ENCODE measurements around the gene UBXN1. TPM values are rescaled to one million over a fixed set of nuclear protein-coding genes. Genes with fewer than 3 reads are reported as not detected.

Gene UBXN1
- polyA plus RNA-seq, 2 of the 4 experiments (the other 2 are of a cell fraction) = 117 to 120 TPM

DNA sequence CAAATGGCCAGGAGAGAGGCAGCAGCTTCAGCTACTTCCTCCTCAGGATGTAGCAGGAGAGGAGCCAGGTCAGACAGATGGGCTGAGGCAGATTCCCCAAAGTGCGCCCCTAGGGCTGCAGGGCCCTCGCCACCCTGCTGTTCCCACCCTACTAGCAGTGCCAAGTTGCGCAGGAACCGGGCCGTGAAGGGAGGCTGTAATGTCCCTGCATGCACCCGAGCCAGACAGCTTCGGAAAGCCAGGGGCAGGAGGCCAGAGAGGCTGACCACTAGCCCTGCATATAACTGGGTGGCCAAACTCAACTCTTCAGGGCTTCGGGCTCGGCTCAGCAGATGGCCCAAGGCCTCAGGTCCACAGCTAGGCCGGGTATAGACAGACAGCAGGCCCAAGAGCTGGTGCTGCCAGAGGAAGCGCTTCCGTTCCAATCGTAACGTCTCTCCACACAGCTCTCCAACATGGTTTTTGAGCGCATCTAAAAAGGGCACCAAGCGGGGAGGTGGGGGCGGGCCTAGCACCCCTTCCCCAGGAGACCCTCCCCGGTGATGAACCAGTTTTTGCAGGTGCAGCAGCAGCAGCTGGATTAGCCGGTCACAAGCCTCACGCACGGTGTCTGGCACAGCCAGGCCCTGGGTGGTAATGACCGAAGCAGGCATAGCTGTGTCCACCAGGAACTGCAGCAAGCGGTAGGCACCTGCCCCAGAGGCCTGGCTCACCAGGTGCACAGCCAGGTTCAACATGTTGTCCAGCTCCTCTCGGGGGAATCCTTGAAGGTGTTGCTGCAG, 30.5 kb downstream of the UBXN1 start:
- Histone ChIP-seq H3K4me3 (no peak overlapping the region), H3K27ac (no peak overlapping the region), H3K4me2 (no peak overlapping the region), H3K9me3 (no peaks in the 10 kb centered on the region), H3K4me1 (peaks cover 22% of the 10 kb centered on the region)
- ATAC-seq (no peak), FAIRE-seq (no peak), DNase-seq (ENCODE audit: low read depth in 1 of 2, low spot score in 1 of 2) (no peak)
- CTCF ChIA-PET = interaction anchor here (0.6 to 2.2 kb wide), 10 partner anchors 9 to 224 kb away, joined by 3 to 15 read pairs (median 3); partner anchors contain the start of genes B3GAT3, EML3 and ROM1
- 93% methylated on average over 19 of the region's 24 CpGs for WGBS (ENCODE audit: missing lambda C conversion rate)
- POLR2A ChIA-PET = interaction anchor here (1.2 to 3.2 kb wide), 3 partner anchors 17 to 79 kb away, joined by 4 to 21 read pairs (median 5); partner anchors contain the start of genes C11orf98, CSKMT, HNRNPUL2 and TUT1
- TF ChIP-seq POLR2A (IDR thresholded peaks at IDR 0.05; ENCODE audit: low read length) (no peak), HOXB5 (CRISPR knock-in tag; IDR thresholded peaks at IDR 0.05) (no peak), BHLHE40 (IDR thresholded peaks at IDR 0.05; ENCODE audit: low read depth, low read length) (no peak), RAD21 (conservative IDR thresholded peaks at IDR 0.05 in 1 of 2, IDR thresholded peaks at IDR 0.05 in 1 of 2) (no peak)
- TF ChIP-seq, protein P1, sequence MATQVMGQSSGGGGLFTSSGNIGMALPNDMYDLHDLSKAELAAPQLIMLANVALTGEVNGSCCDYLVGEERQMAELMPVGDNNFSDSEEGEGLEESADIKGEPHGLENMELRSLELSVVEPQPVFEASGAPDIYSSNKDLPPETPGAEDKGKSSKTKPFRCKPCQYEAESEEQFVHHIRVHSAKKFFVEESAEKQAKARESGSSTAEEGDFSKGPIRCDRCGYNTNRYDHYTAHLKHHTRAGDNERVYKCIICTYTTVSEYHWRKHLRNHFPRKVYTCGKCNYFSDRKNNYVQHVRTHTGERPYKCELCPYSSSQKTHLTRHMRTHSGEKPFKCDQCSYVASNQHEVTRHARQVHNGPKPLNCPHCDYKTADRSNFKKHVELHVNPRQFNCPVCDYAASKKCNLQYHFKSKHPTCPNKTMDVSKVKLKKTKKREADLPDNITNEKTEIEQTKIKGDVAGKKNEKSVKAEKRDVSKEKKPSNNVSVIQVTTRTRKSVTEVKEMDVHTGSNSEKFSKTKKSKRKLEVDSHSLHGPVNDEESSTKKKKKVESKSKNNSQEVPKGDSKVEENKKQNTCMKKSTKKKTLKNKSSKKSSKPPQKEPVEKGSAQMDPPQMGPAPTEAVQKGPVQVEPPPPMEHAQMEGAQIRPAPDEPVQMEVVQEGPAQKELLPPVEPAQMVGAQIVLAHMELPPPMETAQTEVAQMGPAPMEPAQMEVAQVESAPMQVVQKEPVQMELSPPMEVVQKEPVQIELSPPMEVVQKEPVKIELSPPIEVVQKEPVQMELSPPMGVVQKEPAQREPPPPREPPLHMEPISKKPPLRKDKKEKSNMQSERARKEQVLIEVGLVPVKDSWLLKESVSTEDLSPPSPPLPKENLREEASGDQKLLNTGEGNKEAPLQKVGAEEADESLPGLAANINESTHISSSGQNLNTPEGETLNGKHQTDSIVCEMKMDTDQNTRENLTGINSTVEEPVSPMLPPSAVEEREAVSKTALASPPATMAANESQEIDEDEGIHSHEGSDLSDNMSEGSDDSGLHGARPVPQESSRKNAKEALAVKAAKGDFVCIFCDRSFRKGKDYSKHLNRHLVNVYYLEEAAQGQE (IDR thresholded peaks at IDR 0.05) = no peak

DNA sequence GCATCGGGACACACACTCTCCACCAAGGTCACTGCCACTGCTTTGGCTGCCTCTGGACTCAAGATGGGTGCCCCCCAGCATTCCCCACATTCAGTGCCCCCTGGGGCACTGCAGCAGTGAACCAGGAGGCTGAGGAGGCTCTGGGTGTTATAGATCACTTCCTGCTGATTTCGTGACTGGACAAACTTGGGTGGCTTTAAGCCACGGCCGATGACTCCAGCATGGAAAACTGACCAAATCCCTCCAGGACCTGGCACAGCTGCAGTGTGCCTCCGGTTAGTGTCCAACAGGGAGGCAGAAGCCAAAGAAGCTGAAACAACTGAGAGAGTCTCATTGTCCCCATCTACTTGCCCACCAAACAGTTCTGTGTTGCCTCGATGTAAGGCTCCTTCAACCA, 31.3 kb downstream of the UBXN1 start:
- WGBS (ENCODE audit: missing lambda C conversion rate) = 63% methylated on average over 6 of the region's 6 CpGs
- FAIRE-seq = no peak

More for the DNA sequence above, 31.3 kb downstream of the UBXN1 start:
- ATAC-seq = no peak
- no peak overlapping the region for H3K27ac ChIP-seq
- H3K9me3 ChIP-seq = no peaks in the 10 kb centered on the region
- H3K4me1 ChIP-seq = peaks cover 22% of the 10 kb centered on the region
- H3K4me3 ChIP-seq = no peak overlapping the region
- H3K4me2 ChIP-seq = no peak overlapping the region
- ChIA-PET CTCF (interaction anchor here (0.7 to 2.2 kb wide), 8 partner anchors 10 to 223 kb away, joined by 3 to 15 read pairs (median 3); partner anchors contain the start of genes B3GAT3, C11orf98, CSKMT and EML3), POLR2A (interaction anchor here (1.2 to 3.2 kb wide), 3 partner anchors 18 to 80 kb away, joined by 4 to 21 read pairs (median 5); partner anchors contain the start of genes C11orf98, CSKMT, HNRNPUL2 and TUT1)
- no peak for DNase-seq (ENCODE audit: low read depth in 1 of 2, low spot score in 1 of 2)
- TF ChIP-seq, protein P2, sequence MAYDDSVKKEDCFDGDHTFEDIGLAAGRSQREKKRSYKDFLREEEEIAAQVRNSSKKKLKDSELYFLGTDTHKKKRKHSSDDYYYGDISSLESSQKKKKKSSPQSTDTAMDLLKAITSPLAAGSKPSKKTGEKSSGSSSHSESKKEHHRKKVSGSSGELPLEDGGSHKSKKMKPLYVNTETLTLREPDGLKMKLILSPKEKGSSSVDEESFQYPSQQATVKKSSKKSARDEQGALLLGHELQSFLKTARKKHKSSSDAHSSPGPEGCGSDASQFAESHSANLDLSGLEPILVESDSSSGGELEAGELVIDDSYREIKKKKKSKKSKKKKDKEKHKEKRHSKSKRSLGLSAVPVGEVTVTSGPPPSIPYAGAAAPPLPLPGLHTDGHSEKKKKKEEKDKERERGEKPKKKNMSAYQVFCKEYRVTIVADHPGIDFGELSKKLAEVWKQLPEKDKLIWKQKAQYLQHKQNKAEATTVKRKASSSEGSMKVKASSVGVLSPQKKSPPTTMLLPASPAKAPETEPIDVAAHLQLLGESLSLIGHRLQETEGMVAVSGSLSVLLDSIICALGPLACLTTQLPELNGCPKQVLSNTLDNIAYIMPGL (CRISPR knock-in tag; IDR thresholded peaks at IDR 0.05; ENCODE audit: borderline replicate concordance) = no peak
- TF ChIP-seq TFCP2L1 (CRISPR knock-in tag; IDR thresholded peaks at IDR 0.05) (no peak), HOXA7 (CRISPR knock-in tag; IDR thresholded peaks at IDR 0.05) (no peak), EHMT2 (IDR thresholded peaks at IDR 0.05; ENCODE audit: low read depth) (no peak), SMC3 (IDR thresholded peaks at IDR 0.05) (no peak), ZSCAN20 (CRISPR knock-in tag; IDR thresholded peaks at IDR 0.05) (no peak)
- TF ChIP-seq, protein P1 (IDR thresholded peaks at IDR 0.05) = no peak

All from A549 (cell line).